ENCODE measurements around the gene CELF4.

GRCh38 chr18:37509600-37509999 lies 56.0 kb downstream of the CELF4 start:
- TF ChIP-seq CTCF (IDR thresholded peaks at IDR 0.05; ENCODE audit: insufficient read depth, low read length, poor library complexity, severe bottlenecking) (no peak), EZH2phosphoT487 (conservative IDR thresholded peaks at IDR 0.05; ENCODE audit: low read length) (no peak)
